ENCODE measurements around the gene TENM4. TPM values are rescaled to one million over a fixed set of nuclear protein-coding genes. Genes with fewer than 3 reads are reported as not detected.

TENM4 gene
- total RNA-seq, 1 experiment from 2014 or later, result 0.39 TPM

GRCh38 chr11:79419120-79419519 is 21.7 kb downstream of the TENM4 start:
- Histone ChIP-seq H3K4me1 (ENCODE audit: control insufficient read depth, insufficient read depth, low read length) (no peaks in the 10 kb centered on the region), H3K9me3 (ENCODE audit: control insufficient read depth, insufficient read depth, low read depth, low read length) (no peaks in the 10 kb centered on the region), H3K27ac (ENCODE audit: low read length) (no peak overlapping the region), H3K36me3 (ENCODE audit: control insufficient read depth, insufficient read depth, low read length) (no peaks in the 10 kb centered on the region), H3K4me3 (ENCODE audit: low read depth in 2 of 2, low read length in 2 of 2) (no peak overlapping the region), H3K27me3 (ENCODE audit: control insufficient read depth, insufficient read depth, low read length) (no peaks in the 10 kb centered on the region)
- ChIA-PET CTCF (no interaction called here), POLR2A (no interaction called here)
- peak; percentile 62 for DNase-seq (ENCODE audit: low read depth, low spot score)
- no peak for TF ChIP-seq TCF7L2 (IDR thresholded peaks at IDR 0.05; ENCODE audit: low read depth, low read length)
- no peak for TF ChIP-seq CTCF (IDR thresholded peaks at IDR 0.05)
- TF ChIP-seq REST (IDR thresholded peaks at IDR 0.05; ENCODE audit: insufficient read depth in 1 of 2, low read depth in 2 of 2, low read length in 1 of 2), result no peak
- TF ChIP-seq POLR2AphosphoS5 (IDR thresholded peaks at IDR 0.05; ENCODE audit: low read depth, low read length), result no peak
- no peak for TF ChIP-seq SIN3A (IDR thresholded peaks at IDR 0.05; ENCODE audit: borderline replicate concordance, insufficient read depth, low read depth, low read length)
- no TSS peak for BruUV-seq (replicated peaks)
- intact Hi-C loops (cut with micrococcal nuclease; ENCODE audit: unreplicated experiment), result no loop called here
- in situ Hi-C loops (cut with HindIII; ENCODE audit: low pct_unique_long_range_greater_than_20kb, low sequenced_read_pairs), result no loop called here
- ATAC-seq, result peak; percentile 75; the same call in 1 of the 2 replicates

GRCh38 chr11:79418241-79418640 is 22.6 kb downstream of the TENM4 start:
- CTCF ChIA-PET, result no interaction called here
- in situ Hi-C loops (cut with HindIII; ENCODE audit: low pct_unique_long_range_greater_than_20kb, low sequenced_read_pairs), result no loop called here
- H3K27me3 ChIP-seq (ENCODE audit: control insufficient read depth, insufficient read depth, low read length), result no peaks in the 10 kb centered on the region

More at GRCh38 chr11:79418241-79418640, 22.6 kb downstream of the TENM4 start:
- no peaks in the 10 kb centered on the region for H3K4me1 ChIP-seq (ENCODE audit: control insufficient read depth, insufficient read depth, low read length)
- no peaks in the 10 kb centered on the region for H3K36me3 ChIP-seq (ENCODE audit: control insufficient read depth, insufficient read depth, low read length)
- no peak for TF ChIP-seq SIN3A (IDR thresholded peaks at IDR 0.05; ENCODE audit: borderline replicate concordance, insufficient read depth, low read depth, low read length)
- TF ChIP-seq REST (IDR thresholded peaks at IDR 0.05; ENCODE audit: insufficient read depth in 1 of 2, low read depth in 2 of 2, low read length in 1 of 2), result no peak
- TF ChIP-seq CTCF (IDR thresholded peaks at IDR 0.05), result no peak
- no peak for TF ChIP-seq TCF7L2 (IDR thresholded peaks at IDR 0.05; ENCODE audit: low read depth, low read length)
- no peak for TF ChIP-seq POLR2AphosphoS5 (IDR thresholded peaks at IDR 0.05; ENCODE audit: low read depth, low read length)
- no peaks in the 10 kb centered on the region for H3K9me3 ChIP-seq (ENCODE audit: control insufficient read depth, insufficient read depth, low read depth, low read length)
- intact Hi-C loops (cut with micrococcal nuclease; ENCODE audit: unreplicated experiment), result no loop called here
- BruUV-seq (replicated peaks), result no TSS peak
- H3K27ac ChIP-seq (ENCODE audit: low read length), result no peak overlapping the region
- POLR2A ChIA-PET, result no interaction called here
- DNase-seq (ENCODE audit: low read depth, low spot score) (no peak), ATAC-seq (no peak)
- no peak overlapping the region for H3K4me3 ChIP-seq (ENCODE audit: low read depth in 2 of 2, low read length in 2 of 2)
